NCI-H2227 (cell line): ENCODE data around the gene DCAF5.
"Not testable (repeated sequence)": the region's sequence is repeated elsewhere in the genome, so short reads cannot be mapped to it uniquely, and the experiment has no call there.

Source experiments
- DNase-seq: peaks from one replicate; lab custom pipeline; 2025; ENCODE audit not compliant: unreplicated experiment; lab: John Stamatoyannopoulos, UW

Gene DCAF5

GRCh38 chr14:69073429-69073828, 79.5 kb downstream of the DCAF5 start:
- no peak for DNase-seq

GRCh38 chr14:69072584-69072983, 80.3 kb downstream of the DCAF5 start:
- DNase-seq, result no peak

- no peak for DNase-seq
These were observed 84.0 kb downstream of the DCAF5 start for GRCh38 chr14:69068744-69069421.

GRCh38 chr14:69066396-69067171, 86.3 kb downstream of the DCAF5 start:
- no peak for DNase-seq

- not testable (repeated sequence) for DNase-seq
These were observed 87.0 kb downstream of the DCAF5 start for GRCh38 chr14:69065934-69066333.

GRCh38 chr14:69064596-69064995, 88.3 kb downstream of the DCAF5 start:
- DNase-seq, result no peak

- DNase-seq, result no peak
These were observed 93.0 kb downstream of the DCAF5 start for GRCh38 chr14:69059658-69060623.

GRCh38 chr14:69055999-69056788, 96.7 kb downstream of the DCAF5 start:
- peak; percentile 3 for DNase-seq

GRCh38 chr14:69055125-69055524, 97.8 kb downstream of the DCAF5 start:
- no peak for DNase-seq

GRCh38 chr14:69054030-69054429, 98.9 kb downstream of the DCAF5 start:
- no peak for DNase-seq

GRCh38 chr14:69052181-69052601, 100.7 kb downstream of the DCAF5 start:
- DNase-seq, result no peak

GRCh38 chr14:69050240-69051184, 102.4 kb downstream of the DCAF5 start:
- no peak for DNase-seq

GRCh38 chr14:69049675-69050074, 103.2 kb downstream of the DCAF5 start:
- DNase-seq, result no peak

GRCh38 chr14:69048456-69048855, 104.5 kb downstream of the DCAF5 start:
- DNase-seq, result peak; percentile 12

GRCh38 chr14:69047255-69047654, 105.7 kb downstream of the DCAF5 start:
- DNase-seq, result no peak

- DNase-seq, result no peak
These were observed 106.5 kb downstream of the DCAF5 start for GRCh38 chr14:69046476-69046860.

- DNase-seq, result peak; percentile 21
These were observed 107.0 kb downstream of the DCAF5 start for GRCh38 chr14:69045857-69046475.

- DNase-seq, result no peak
These were observed 107.9 kb downstream of the DCAF5 start for GRCh38 chr14:69044965-69045555.

- DNase-seq, result no peak
These were observed 108.6 kb downstream of the DCAF5 start for GRCh38 chr14:69044296-69044695.
